Panc1 (cell line): Measurements from ENCODE around the gene VIPR2. TPM values are rescaled to one million over a fixed set of nuclear protein-coding genes. Genes with fewer than 3 reads are reported as not detected.

ENCODE experiments used
- ATAC-seq: fragments of 200-7000 bp; cut with Tn5 transposase; 2 replicates; pipeline ENCODE4 v1.9.1; 2020; ENCODE audit warnings: mild to moderate bottlenecking, moderate library complexity
- BruUV-seq: library from RNA; stranded (reverse); fragments of 400-500 nt; replicated peaks from 2 replicates; lab custom pipeline; 2021; lab: Mats Ljungman, UMichigan
- CTCF ChIA-PET: fragments of 300-600 bp; sonication (Branson Sonifier 250); formaldehyde crosslinking; loops from one replicate; lab custom pipeline; 2022; ENCODE audit warnings: antibody characterized with exemption; lab: Charles Lee
- POLR2A ChIA-PET: fragments of 300-600 bp; sonication (Branson Sonifier 250); formaldehyde crosslinking; loops from one replicate; lab custom pipeline; 2022; ENCODE audit warnings: antibody characterized with exemption; lab: Charles Lee
- DNase-seq: peaks from one replicate; pipeline ENCODE4 v3.0.0-alpha.2; 2010; ENCODE audit warnings: low read depth, low spot score
- H3K27ac ChIP-seq: 2 replicates; pipeline ENCODE4 v1.5.1; 2011; ENCODE audit warnings: mild to moderate bottlenecking, low read length, inconsistent platforms
- H3K27me3 ChIP-seq: fragments of 200-500 bp; sonication (Bioruptor generic); 2 replicates; pipeline ENCODE4 v1.6.0; 2014; ENCODE audit warnings: low read length, inconsistent platforms; ENCODE audit not compliant: control insufficient read depth, insufficient read depth
- H3K36me3 ChIP-seq: fragments of 200-500 bp; sonication (Bioruptor generic); 2 replicates; pipeline ENCODE4 v1.5.1; 2014; ENCODE audit warnings: inconsistent platforms, mild to moderate bottlenecking, low read length, moderate library complexity; ENCODE audit not compliant: control insufficient read depth, insufficient read depth
- H3K4me1 ChIP-seq: 2 replicates; pipeline ENCODE4 v1.5.1; 2011; ENCODE audit warnings: inconsistent platforms, mild to moderate bottlenecking, low read length, moderate library complexity; ENCODE audit not compliant: control insufficient read depth, insufficient read depth
- H3K4me3 ChIP-seq, 2 experiments: 2 replicates each; pipeline ENCODE4 v1.5.1; 2011 to 2012; ENCODE audit warnings: low read depth in 2 of 2, low read length in 2 of 2, mild to moderate bottlenecking in 2 of 2, inconsistent platforms in 1 of 2, moderate library complexity in 1 of 2
- H3K9me3 ChIP-seq: fragments of 200-500 bp; sonication (Bioruptor generic); 2 replicates; pipeline ENCODE4 v1.5.1; 2014; ENCODE audit warnings: low read depth, mild to moderate bottlenecking, inconsistent platforms, low read length, moderate library complexity; ENCODE audit not compliant: control insufficient read depth, insufficient read depth
- CTCF ChIP-seq: fragments of 450-650 bp; IDR thresholded peaks from 2 replicates; pipeline ENCODE4 v1.5.1; 2017; ENCODE audit warnings: mild to moderate bottlenecking
- POLR2AphosphoS5 ChIP-seq: IDR thresholded peaks from 2 replicates; pipeline ENCODE4 v1.6.1; 2012; ENCODE audit warnings: mild to moderate bottlenecking, low read depth, low read length, moderate library complexity
- SIN3A ChIP-seq: IDR thresholded peaks from 2 replicates; pipeline ENCODE4 v1.6.1; 2012; ENCODE audit warnings: low read depth, mild to moderate bottlenecking, low read length, moderate library complexity, borderline replicate concordance; ENCODE audit not compliant: insufficient read depth
- TCF7L2 ChIP-seq: IDR thresholded peaks from 2 replicates; pipeline ENCODE4 v1.6.1; 2011; ENCODE audit warnings: mild to moderate bottlenecking, low read depth, low read length, inconsistent platforms
- in situ Hi-C: cut with HindIII; loops from 2 replicates; pipeline ENCODE4 v1.10.0; 2016; ENCODE audit warnings: low sequenced_read_pairs, low pct_unique_long_range_greater_than_20kb
- intact Hi-C: fragments of 100-400 bp; cut with micrococcal nuclease; formaldehyde crosslinking; loops from one replicate; pipeline ENCODE4 v1.10.0; 2022; ENCODE audit not compliant: unreplicated experiment
- total RNA-seq: library from RNA; stranded (reverse); gene quantifications from one replicate; pipeline ENCODE4 v1.2.1, GENCODE V29; 2021; ENCODE audit not compliant: unreplicated experiment
- TF ChIP-seq, protein P1 (sequence below), 2 experiments: IDR thresholded peaks; 2 replicates each; pipeline ENCODE4 v1.6.1; 2011 to 2012; ENCODE audit warnings: low read depth in 2 of 2, control low read depth in 1 of 2, low read length in 1 of 2, mild to moderate bottlenecking in 1 of 2, moderate library complexity in 1 of 2; ENCODE audit not compliant: insufficient read depth in 1 of 2

VIPR2 gene
- total RNA-seq, 1 experiment from 2014 or later, result not detected

- ChIA-PET POLR2A (no interaction called here), CTCF (no interaction called here)
- DNase-seq, result no peak
- Histone ChIP-seq H3K4me1 (no peaks in the 10 kb centered on the region), H3K36me3 (no peaks in the 10 kb centered on the region), H3K27me3 (peaks cover 10% of the 10 kb centered on the region), H3K27ac (no peak overlapping the region), H3K9me3 (no peaks in the 10 kb centered on the region), H3K4me3 (no peak overlapping the region)
- no TSS peak for BruUV-seq
- intact Hi-C loops (no loop called here), in situ Hi-C loops (no loop called here)
- ATAC-seq, result no peak
- TF ChIP-seq CTCF (no peak), TCF7L2 (no peak), SIN3A (no peak), POLR2AphosphoS5 (no peak)
- TF ChIP-seq, protein P1, sequence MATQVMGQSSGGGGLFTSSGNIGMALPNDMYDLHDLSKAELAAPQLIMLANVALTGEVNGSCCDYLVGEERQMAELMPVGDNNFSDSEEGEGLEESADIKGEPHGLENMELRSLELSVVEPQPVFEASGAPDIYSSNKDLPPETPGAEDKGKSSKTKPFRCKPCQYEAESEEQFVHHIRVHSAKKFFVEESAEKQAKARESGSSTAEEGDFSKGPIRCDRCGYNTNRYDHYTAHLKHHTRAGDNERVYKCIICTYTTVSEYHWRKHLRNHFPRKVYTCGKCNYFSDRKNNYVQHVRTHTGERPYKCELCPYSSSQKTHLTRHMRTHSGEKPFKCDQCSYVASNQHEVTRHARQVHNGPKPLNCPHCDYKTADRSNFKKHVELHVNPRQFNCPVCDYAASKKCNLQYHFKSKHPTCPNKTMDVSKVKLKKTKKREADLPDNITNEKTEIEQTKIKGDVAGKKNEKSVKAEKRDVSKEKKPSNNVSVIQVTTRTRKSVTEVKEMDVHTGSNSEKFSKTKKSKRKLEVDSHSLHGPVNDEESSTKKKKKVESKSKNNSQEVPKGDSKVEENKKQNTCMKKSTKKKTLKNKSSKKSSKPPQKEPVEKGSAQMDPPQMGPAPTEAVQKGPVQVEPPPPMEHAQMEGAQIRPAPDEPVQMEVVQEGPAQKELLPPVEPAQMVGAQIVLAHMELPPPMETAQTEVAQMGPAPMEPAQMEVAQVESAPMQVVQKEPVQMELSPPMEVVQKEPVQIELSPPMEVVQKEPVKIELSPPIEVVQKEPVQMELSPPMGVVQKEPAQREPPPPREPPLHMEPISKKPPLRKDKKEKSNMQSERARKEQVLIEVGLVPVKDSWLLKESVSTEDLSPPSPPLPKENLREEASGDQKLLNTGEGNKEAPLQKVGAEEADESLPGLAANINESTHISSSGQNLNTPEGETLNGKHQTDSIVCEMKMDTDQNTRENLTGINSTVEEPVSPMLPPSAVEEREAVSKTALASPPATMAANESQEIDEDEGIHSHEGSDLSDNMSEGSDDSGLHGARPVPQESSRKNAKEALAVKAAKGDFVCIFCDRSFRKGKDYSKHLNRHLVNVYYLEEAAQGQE (IDR thresholded peaks at IDR 0.05; ENCODE audit: insufficient read depth in 1 of 2, low read depth in 2 of 2, low read length in 1 of 2), result no peak
Observed at GRCh38 chr7:159118623-159119022, 26.0 kb downstream of the VIPR2 start.

GRCh38 chr7:159118197-159118595 is 26.5 kb downstream of the VIPR2 start:
- Histone ChIP-seq H3K27me3 (peaks cover 14% of the 10 kb centered on the region), H3K27ac (no peak overlapping the region), H3K9me3 (no peaks in the 10 kb centered on the region), H3K36me3 (no peaks in the 10 kb centered on the region), H3K4me3 (no peak overlapping the region), H3K4me1 (no peaks in the 10 kb centered on the region)
- ATAC-seq (no peak), DNase-seq (no peak)
- in situ Hi-C loops, result no loop called here
- intact Hi-C loops, result no loop called here
- ChIA-PET POLR2A (interaction anchor here (0.6 kb wide), 1 partner anchor 88 kb away, joined by 13 read pairs; no protein-coding TSS in a partner anchor), CTCF (no interaction called here)
- TF ChIP-seq SIN3A, result no peak
- TF ChIP-seq, protein P1 (IDR thresholded peaks at IDR 0.05; ENCODE audit: insufficient read depth in 1 of 2, low read depth in 2 of 2, low read length in 1 of 2), result no peak
- no peak for TF ChIP-seq CTCF
- no TSS peak for BruUV-seq
